CD4-positive, CD25-positive, alpha-beta regulatory T cell (primary cell): ENCODE results near the gene GTPBP6. TPM values are rescaled to one million over a fixed set of nuclear protein-coding genes. Genes with fewer than 3 reads are reported as not detected.

Source experiments
- ATAC-seq, 2 donors: fragments of 150-1000 bp; cut with Tn5 transposase; one replicate each; pipeline ENCODE4 v1.10.0; 2021; ENCODE audit warnings: low read depth in 2 of 2, moderate number of reproducible peaks in 2 of 2, moderate library complexity in 1 of 2
- DNase-seq, 3 donors: peaks; one replicate each; pipeline versions ENCODE4 v3.0.0 to v3.0.0-alpha.2; 2012 to 2022; ENCODE audit warnings: mixed read lengths in 1 of 3
- H3K27ac ChIP-seq: one replicate; pipeline ENCODE4 v1.7.0; 2013; ENCODE audit warnings: mild to moderate bottlenecking, low read length; ENCODE audit not compliant: insufficient read depth, poor library complexity, severe bottlenecking
- H3K27me3 ChIP-seq: one replicate; pipeline ENCODE4 v1.7.0; 2013; ENCODE audit warnings: low read length; ENCODE audit not compliant: control insufficient read depth, insufficient read depth
- H3K36me3 ChIP-seq: one replicate; pipeline ENCODE4 v1.7.0; 2013; ENCODE audit warnings: mild to moderate bottlenecking, low read length, moderate library complexity; ENCODE audit not compliant: control insufficient read depth, insufficient read depth
- H3K4me1 ChIP-seq: 2 replicates; pipeline ENCODE4 v1.7.0; 2013; ENCODE audit warnings: mild to moderate bottlenecking, low read length; ENCODE audit not compliant: insufficient read depth, control insufficient read depth, poor library complexity, severe bottlenecking
- H3K4me3 ChIP-seq: one replicate; pipeline ENCODE4 v1.7.0; 2013; ENCODE audit warnings: low read depth, mild to moderate bottlenecking, low read length, moderate library complexity
- H3K9me3 ChIP-seq, 2 experiments: 1 replicate in 1 of 2; 2 replicates in 1 of 2; pipeline ENCODE4 v1.7.0; 2013; ENCODE audit warnings: low read length in 2 of 2, mild to moderate bottlenecking in 1 of 2, moderate library complexity in 1 of 2; ENCODE audit not compliant: control insufficient read depth in 2 of 2
- H3K27ac Mint-ChIP-seq, 3 donors: one replicate each; pipeline ENCODE4 v1.8.0; 2020 to 2022; ENCODE audit warnings: mild to moderate bottlenecking in 3 of 3, mixed read lengths in 3 of 3, moderate library complexity in 2 of 3
- H3K27me3 Mint-ChIP-seq: one replicate; pipeline ENCODE4 v1.8.0; 2022; ENCODE audit warnings: mild to moderate bottlenecking, mixed read lengths
- H3K36me3 Mint-ChIP-seq: one replicate; pipeline ENCODE4 v1.8.0; 2020; ENCODE audit warnings: mixed read lengths
- H3K4me1 Mint-ChIP-seq, 4 donors: one replicate each; pipeline ENCODE4 v1.8.0; 2020 to 2022; ENCODE audit warnings: mixed read lengths in 4 of 4, mild to moderate bottlenecking in 1 of 4
- H3K4me3 Mint-ChIP-seq, 4 donors: one replicate each; pipeline ENCODE4 v1.8.0; 2020 to 2022; ENCODE audit warnings: mild to moderate bottlenecking in 4 of 4, mixed read lengths in 4 of 4, moderate library complexity in 3 of 4
- H3K9me3 Mint-ChIP-seq, 7 donors: one replicate each; pipeline ENCODE4 v1.8.0; 2020 to 2022; ENCODE audit warnings: mixed read lengths in 7 of 7, mild to moderate bottlenecking in 3 of 7, moderate library complexity in 2 of 7
- polyA plus RNA-seq, 4 donors: library from polyadenylated mRNA; unstranded; fragments of 300-500 nt; fragmentation: Illumina TruSeq; gene quantifications; one replicate each; pipeline ENCODE4 v1.2.3, GENCODE V29; 2021
- total RNA-seq: library from RNA; stranded (reverse); gene quantifications from one replicate; pipeline ENCODE4 v1.2.3, GENCODE V29; 2022

The GTPBP6 gene
- total and polyA plus RNA-seq, 5 donors from 2014 or later: 29.7 to 62.2 (median 36.7) TPM

- no peak overlapping the region for H3K27ac Mint-ChIP-seq
- no peaks in the 10 kb centered on the region for H3K27me3 ChIP-seq
- no peak for ATAC-seq
- peaks cover 0 to 4% (median 2%) of the 10 kb centered on the region in 4 donors for H3K4me1 Mint-ChIP-seq
- peaks cover 6% of the 10 kb centered on the region for H3K36me3 Mint-ChIP-seq
- no peak overlapping the region for H3K4me3 ChIP-seq
- DNase-seq: no peak
- no peak overlapping the region for H3K27ac ChIP-seq
- H3K27me3 Mint-ChIP-seq: no peaks in the 10 kb centered on the region
- no peaks in the 10 kb centered on the region for H3K9me3 ChIP-seq
- no peaks in the 10 kb centered on the region for H3K36me3 ChIP-seq
- H3K4me3 Mint-ChIP-seq: no peak overlapping the region
- H3K4me1 ChIP-seq: no peaks in the 10 kb centered on the region
- no peaks in the 10 kb centered on the region for H3K9me3 Mint-ChIP-seq
These were observed 31.5 kb upstream of the GTPBP6 start for GRCh38 chrX:350148-350533.

GRCh38 chrX:349702-350101 is 31.1 kb upstream of the GTPBP6 start:
- H3K4me1 ChIP-seq: no peaks in the 10 kb centered on the region
- no peak for ATAC-seq
- H3K36me3 Mint-ChIP-seq: peaks cover 4% of the 10 kb centered on the region
- peaks cover 0 to 4% (median 2%) of the 10 kb centered on the region in 4 donors for H3K4me1 Mint-ChIP-seq
- no peaks in the 10 kb centered on the region for H3K27me3 Mint-ChIP-seq
- DNase-seq: no peak
- no peak overlapping the region for H3K27ac ChIP-seq
- H3K9me3 ChIP-seq: no peaks in the 10 kb centered on the region
- no peaks in the 10 kb centered on the region for H3K36me3 ChIP-seq
- H3K4me3 Mint-ChIP-seq: no peak overlapping the region
- no peak overlapping the region for H3K4me3 ChIP-seq
- no peaks in the 10 kb centered on the region for H3K27me3 ChIP-seq
- H3K9me3 Mint-ChIP-seq: no peaks in the 10 kb centered on the region
- peak overlapping the region in 1 of 3 donors; percentile 62 for H3K27ac Mint-ChIP-seq

GRCh38 chrX:349196-349595 is 30.6 kb upstream of the GTPBP6 start:
- no peak overlapping the region for H3K27ac ChIP-seq
- H3K4me1 Mint-ChIP-seq: peaks cover 0 to 4% (median 1%) of the 10 kb centered on the region in 4 donors
- no peaks in the 10 kb centered on the region for H3K36me3 ChIP-seq
- ATAC-seq (no peak), DNase-seq (no peak)
- H3K9me3 Mint-ChIP-seq: no peaks in the 10 kb centered on the region
- peaks cover 3% of the 10 kb centered on the region for H3K36me3 Mint-ChIP-seq
- no peak overlapping the region for H3K27ac Mint-ChIP-seq
- H3K27me3 Mint-ChIP-seq: no peaks in the 10 kb centered on the region
- no peaks in the 10 kb centered on the region for H3K9me3 ChIP-seq
- H3K4me3 ChIP-seq: no peak overlapping the region
- H3K4me1 ChIP-seq: no peaks in the 10 kb centered on the region
- H3K27me3 ChIP-seq: no peaks in the 10 kb centered on the region
- no peak overlapping the region for H3K4me3 Mint-ChIP-seq

GRCh38 chrX:348461-349117 is 30.0 kb upstream of the GTPBP6 start:
- Mint-ChIP-seq H3K27me3 (no peaks in the 10 kb centered on the region), H3K9me3 (no peaks in the 10 kb centered on the region), H3K4me3 (no peak overlapping the region), H3K27ac (no peak overlapping the region), H3K36me3 (peaks cover 3% of the 10 kb centered on the region), H3K4me1 (peaks cover 0 to 4% (median 1%) of the 10 kb centered on the region in 4 donors)
- ATAC-seq: no peak
- Histone ChIP-seq H3K27me3 (no peaks in the 10 kb centered on the region), H3K4me1 (no peaks in the 10 kb centered on the region), H3K36me3 (no peaks in the 10 kb centered on the region), H3K4me3 (no peak overlapping the region), H3K9me3 (no peaks in the 10 kb centered on the region), H3K27ac (no peak overlapping the region)
- no peak for DNase-seq

GRCh38 chrX:347351-348117 is 28.9 kb upstream of the GTPBP6 start:
- H3K4me3 ChIP-seq: no peak overlapping the region
- ATAC-seq (no peak), DNase-seq (no peak)
- no peak overlapping the region for H3K27ac ChIP-seq
- peaks cover 3% of the 10 kb centered on the region for H3K36me3 Mint-ChIP-seq
- no peak overlapping the region for H3K4me3 Mint-ChIP-seq
- no peaks in the 10 kb centered on the region for H3K36me3 ChIP-seq
- H3K27me3 ChIP-seq: no peaks in the 10 kb centered on the region
- H3K9me3 ChIP-seq: no peaks in the 10 kb centered on the region
- H3K4me1 ChIP-seq: no peaks in the 10 kb centered on the region
- H3K27me3 Mint-ChIP-seq: no peaks in the 10 kb centered on the region
- no peak overlapping the region for H3K27ac Mint-ChIP-seq
- H3K4me1 Mint-ChIP-seq: peaks cover 0 to 4% (median 1%) of the 10 kb centered on the region in 4 donors
- no peaks in the 10 kb centered on the region for H3K9me3 Mint-ChIP-seq

- no peak overlapping the region for H3K27ac Mint-ChIP-seq
- H3K4me3 Mint-ChIP-seq: no peak overlapping the region
- H3K36me3 Mint-ChIP-seq: peaks cover 3% of the 10 kb centered on the region
- Histone ChIP-seq H3K36me3 (no peaks in the 10 kb centered on the region), H3K4me1 (no peaks in the 10 kb centered on the region), H3K4me3 (no peak overlapping the region), H3K27ac (no peak overlapping the region), H3K9me3 (no peaks in the 10 kb centered on the region), H3K27me3 (no peaks in the 10 kb centered on the region)
- no peaks in the 10 kb centered on the region for H3K27me3 Mint-ChIP-seq
- no peaks in the 10 kb centered on the region for H3K9me3 Mint-ChIP-seq
- H3K4me1 Mint-ChIP-seq: peaks cover 0 to 3% (median 1%) of the 10 kb centered on the region in 4 donors
- DNase-seq (no peak), ATAC-seq (no peak)
These were observed 27.6 kb upstream of the GTPBP6 start for GRCh38 chrX:346034-346813.

GRCh38 chrX:345020-345925 is 26.7 kb upstream of the GTPBP6 start:
- H3K27ac ChIP-seq: no peak overlapping the region
- no peak overlapping the region for H3K4me3 Mint-ChIP-seq
- no peaks in the 10 kb centered on the region for H3K27me3 ChIP-seq
- no peaks in the 10 kb centered on the region for H3K4me1 ChIP-seq
- no peaks in the 10 kb centered on the region for H3K9me3 Mint-ChIP-seq
- H3K27me3 Mint-ChIP-seq: no peaks in the 10 kb centered on the region
- no peak overlapping the region for H3K27ac Mint-ChIP-seq
- peaks cover 3% of the 10 kb centered on the region for H3K36me3 Mint-ChIP-seq
- H3K36me3 ChIP-seq: no peaks in the 10 kb centered on the region
- H3K4me3 ChIP-seq: no peak overlapping the region
- peaks cover 0 to 3% (median 1%) of the 10 kb centered on the region in 4 donors for H3K4me1 Mint-ChIP-seq
- DNase-seq (no peak), ATAC-seq (no peak)
- no peaks in the 10 kb centered on the region for H3K9me3 ChIP-seq
